GM18907 (cell line): Measurements from ENCODE around the gene CBX6.

ENCODE experiments used
- ATAC-seq: cut with Tn5 transposase; IDR thresholded peaks from one replicate; pipeline ENCODE4 v1.9.1; 2021; ENCODE audit warnings: mild to moderate bottlenecking, moderate library complexity; ENCODE audit not compliant: unreplicated experiment

Gene CBX6

DNA sequence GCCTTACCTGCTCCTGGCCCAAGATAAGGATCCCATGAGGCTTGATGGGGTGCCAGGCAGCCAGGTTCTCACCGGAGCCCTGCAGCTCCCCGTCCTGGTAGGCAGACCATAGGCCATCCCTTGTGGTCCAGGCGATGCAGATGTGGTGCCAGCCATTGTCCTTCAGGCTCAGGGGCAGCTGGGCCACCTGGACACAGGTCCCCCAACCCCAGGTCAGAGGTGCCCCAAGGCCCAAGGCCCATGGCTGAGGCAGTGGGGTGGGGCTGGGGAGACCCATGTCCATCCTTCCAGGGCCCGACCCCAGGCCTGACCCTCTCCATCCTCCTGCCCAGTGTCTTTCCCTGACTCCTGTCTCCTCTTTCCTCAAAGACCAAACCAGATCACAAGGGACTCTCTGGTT lies 48.9 kb downstream of the CBX6 start:
- ATAC-seq: no peak

DNA sequence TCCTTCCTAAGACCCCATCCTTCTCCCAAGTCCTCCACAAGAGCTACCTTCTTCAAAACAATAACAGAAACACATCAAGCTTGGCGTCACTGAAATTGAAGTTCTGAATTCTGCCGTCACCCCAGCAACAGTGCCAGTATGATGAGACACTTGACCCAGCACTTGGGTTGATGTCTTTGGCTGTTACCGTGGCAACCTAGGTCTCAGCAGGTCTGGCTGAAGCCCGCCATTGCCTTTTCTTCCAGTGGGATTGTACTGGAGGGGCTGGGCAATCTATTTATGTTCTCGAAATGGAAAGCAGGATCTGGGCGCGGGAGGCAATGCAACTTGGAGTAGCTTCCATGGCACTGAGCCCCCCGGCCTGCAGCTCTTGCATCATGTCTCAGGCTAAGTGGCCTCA lies 52.0 kb downstream of the CBX6 start:
- ATAC-seq: no peak

GRCh38 chr22:38819387-38819940 lies 52.6 kb downstream of the CBX6 start:
- no peak for ATAC-seq

- no peak for ATAC-seq
Measured at GRCh38 chr22:38817196-38817595, 54.8 kb downstream of the CBX6 start.

DNA sequence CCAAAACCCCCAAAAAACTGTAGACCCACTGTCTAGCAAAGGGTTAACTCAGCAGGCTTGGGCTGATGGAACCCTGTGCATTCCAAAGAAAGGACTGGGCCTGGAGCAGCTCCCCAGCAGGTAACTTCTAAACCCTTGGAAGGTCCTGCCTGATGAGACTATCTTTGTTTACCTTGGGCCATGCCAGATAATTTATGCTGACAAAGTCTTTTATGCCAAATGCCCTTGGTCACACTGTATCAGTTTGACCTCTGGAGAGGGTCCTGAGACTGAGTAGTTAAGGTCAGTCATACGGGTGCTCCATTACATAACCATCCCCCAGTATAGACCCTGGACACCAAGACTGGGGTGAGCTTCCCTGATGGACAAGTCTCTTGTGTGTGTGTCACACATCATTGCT lies 56.2 kb downstream of the CBX6 start:
- ATAC-seq: no peak
